GM19193 (cell line): Measurements from ENCODE around the gene CYTH3.

Source experiments
- POLR2A ChIP-seq: IDR thresholded peaks from 4 replicates; pipeline ENCODE4 v1.6.1; 2011; ENCODE audit not compliant: insufficient read depth, insufficient read length; ENCODE audit errors: extremely low read depth

The CYTH3 gene

GRCh38 chr7:6171532-6172223 lies 100.7 kb downstream of the CYTH3 start:
- TF ChIP-seq POLR2A = no peak

DNA sequence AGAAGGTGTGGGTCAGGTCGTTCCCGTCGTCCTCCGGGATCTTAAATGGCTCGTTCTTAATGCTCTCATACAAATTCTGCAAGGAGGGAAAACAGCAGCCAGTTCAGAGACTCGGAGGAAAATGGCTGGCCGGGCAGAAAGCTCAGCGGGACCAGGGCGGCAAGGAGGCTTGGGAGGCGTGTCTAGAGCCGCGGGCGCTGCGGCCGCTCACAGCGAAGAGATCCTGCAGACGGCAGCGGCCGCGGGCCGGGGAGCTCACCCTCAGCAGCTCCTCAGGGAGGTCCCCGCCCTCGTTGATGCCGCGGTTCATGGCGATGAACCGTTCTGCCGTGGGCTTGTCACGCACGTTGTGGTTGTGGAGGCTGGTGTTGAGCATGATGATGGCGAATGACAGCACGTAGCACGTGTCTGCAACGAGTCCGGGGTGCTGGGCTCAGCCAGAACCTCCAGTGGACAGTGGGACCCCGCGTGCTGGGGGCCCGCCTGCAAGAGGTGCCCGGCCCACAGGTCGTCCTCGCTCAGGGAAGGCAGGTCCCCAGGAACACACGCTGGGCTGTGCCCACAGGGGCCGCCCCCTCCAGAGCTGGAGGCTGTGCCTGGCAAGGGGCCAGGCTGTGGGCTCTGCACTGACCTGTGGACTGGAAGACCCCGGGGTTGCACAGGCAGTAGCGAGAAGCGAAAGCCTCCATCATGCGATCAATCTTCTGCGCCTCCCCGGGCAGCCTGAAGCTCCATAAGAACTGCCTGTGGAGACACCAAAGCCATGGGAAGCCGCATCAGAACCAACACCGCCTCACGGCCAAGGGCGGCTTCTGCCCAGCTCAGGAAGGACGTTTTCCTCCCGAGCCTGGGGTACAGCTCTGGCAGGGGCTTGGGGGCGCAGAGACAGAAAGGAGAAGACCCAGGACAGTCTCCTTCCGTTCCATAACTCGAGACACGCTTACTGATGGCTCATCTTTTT lies 101.6 kb downstream of the CYTH3 start:
- TF ChIP-seq POLR2A = no peak

- no peak for TF ChIP-seq POLR2A
Observed at GRCh38 chr7:6169805-6170520, 102.5 kb downstream of the CYTH3 start.

DNA sequence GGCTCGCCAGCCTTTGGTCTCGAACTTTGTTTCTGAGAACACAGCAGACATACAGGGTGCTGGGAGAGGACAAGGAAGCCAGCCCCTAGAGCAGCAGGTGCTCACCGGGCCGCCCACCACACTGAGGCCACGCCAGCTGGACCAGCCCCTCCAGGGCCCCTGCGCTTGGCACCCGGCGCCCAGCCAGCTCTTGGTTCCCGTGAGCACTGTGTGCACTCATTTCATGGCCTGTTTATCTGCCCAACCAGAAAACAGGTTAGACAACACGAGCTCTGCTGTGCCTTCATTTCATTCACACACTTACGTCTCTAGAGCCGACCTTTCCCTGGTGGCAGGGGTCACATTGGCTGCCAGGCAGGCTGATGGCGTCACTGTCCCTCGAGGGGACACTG lies 104.0 kb downstream of the CYTH3 start:
- no peak for TF ChIP-seq POLR2A

DNA sequence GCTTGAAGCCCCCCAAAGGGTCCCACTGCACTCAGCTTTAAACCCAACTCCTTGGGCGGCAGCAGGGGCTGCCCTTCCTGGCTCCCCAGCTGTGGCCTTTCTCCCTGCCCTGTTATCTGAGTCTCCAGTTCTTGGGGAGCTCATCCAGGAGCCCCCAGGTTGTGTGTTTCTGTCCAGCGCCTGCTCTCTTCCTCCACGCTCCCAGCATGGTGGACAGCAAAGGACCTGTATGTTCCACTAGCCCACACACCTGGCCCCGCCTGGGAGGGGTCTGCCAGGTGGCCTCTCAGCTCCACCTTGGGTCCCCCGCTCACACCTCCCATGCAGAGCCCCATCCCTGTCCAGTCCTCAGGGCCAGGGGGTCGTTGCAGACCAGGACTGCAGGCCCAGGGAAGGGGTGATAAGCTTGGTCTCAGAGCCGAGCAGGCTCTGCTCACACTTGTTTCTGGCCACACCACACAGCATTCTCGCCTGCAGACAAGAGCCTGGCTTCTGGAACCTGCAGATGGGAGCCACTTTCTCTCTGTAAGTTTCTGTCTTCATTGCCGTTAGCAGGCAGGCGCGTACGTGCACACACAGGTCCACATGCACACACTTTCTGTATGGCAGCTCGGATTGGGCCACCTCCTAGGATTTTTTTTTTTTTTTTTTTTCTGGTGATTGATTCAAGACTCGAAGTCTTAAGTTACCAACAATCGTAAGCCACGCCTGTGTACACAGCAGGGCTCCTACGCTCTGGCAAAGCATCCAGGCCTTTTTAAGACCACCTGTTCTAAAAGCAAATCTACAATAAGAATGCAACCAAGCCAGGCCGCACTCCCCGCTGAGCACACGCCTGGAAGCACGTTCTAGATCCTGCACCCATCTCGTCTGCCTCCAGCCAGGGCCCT lies 104.6 kb downstream of the CYTH3 start:
- TF ChIP-seq POLR2A = no peak

DNA sequence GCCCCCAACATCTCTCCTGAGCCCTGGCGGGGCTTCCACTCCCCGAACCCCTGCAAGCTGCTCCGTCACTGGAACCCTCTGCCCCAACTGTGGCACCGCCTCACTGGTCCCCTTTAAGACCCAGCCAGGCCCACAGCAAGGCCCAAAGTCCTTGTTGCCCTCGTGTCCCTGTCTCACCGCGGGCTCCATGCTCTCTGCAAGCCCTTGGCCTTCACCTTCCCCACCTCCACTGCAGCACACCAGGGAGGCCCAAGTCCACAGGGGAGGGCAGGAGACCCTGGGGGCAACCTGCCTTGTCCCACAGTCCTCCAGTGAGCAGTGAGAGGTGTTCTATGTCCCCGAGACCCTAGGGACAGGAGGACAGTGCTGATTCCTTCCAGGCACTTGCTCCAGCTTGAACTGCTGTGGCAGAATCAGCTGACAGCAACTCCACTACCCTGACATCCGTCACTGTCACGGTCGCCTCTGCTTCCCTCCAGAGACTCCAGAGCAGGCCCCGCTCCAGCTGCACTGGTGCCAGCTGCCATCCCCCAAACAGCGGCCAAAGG lies 105.3 kb downstream of the CYTH3 start:
- TF ChIP-seq POLR2A = no peak

DNA sequence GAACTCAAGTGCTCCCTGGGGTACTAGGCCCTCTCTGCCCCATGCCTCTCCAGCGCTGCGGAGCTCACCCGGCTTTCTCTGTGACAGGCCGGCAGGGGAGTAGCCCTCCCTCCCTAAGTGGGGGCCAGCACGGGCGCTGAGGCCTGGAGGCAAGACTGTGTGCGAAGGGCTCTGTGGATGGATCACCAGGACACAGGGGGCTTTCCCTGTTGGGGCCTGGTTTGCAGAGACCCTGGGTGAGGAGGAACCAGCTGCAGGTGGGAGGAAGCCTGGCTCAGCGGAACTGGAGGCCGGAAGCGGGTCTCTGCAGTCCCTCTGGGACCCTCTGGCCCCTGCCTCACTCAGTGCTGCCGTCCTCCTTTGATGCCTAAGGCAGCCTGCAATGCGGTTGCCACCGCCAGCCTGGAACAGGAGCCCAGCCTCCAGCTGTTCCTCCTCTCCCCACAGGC lies 106.0 kb downstream of the CYTH3 start:
- TF ChIP-seq POLR2A = no peak

GRCh38 chr7:6165521-6166320 lies 106.7 kb downstream of the CYTH3 start:
- TF ChIP-seq POLR2A = no peak

DNA sequence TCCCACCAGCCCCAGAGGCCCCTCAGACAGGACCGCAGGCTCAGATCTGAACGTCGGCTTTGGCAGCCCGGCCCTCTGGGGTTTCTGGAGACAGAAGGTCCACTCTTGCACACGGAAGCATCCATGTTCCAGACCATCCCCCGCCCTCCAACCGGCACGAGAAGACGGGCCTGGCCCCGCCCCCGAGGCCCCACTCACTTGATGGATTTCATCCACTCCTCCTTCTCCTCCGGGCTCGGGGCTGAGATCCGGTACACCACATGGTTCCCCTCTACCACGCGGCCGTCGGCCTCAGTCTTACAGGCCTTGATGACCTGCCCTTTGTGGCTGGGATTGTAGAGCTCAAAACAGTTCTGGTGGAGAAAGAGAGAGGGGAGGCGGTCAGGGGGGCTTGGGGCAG lies 107.3 kb downstream of the CYTH3 start:
- no peak for TF ChIP-seq POLR2A

GRCh38 chr7:6164491-6164890 lies 107.9 kb downstream of the CYTH3 start:
- TF ChIP-seq POLR2A = no peak

DNA sequence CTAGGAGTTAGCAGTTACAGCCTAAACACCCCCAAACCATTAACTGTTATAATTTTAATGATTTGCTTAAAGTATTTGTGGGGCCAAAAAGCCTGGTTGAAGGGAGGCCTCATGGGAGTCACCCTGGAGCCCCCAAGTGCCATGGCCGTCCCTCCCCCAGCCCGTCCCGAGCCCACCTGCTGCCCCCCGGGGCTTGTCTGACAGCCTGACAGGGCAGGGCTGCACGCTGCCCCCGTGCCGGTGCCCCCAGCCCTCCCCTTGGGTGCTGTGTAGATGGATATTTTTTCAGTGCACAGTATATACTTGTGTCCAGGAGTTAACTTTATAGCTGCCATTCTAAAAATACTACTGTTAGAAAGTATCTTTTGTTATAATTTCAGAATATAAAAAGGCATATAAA lies 108.4 kb downstream of the CYTH3 start:
- TF ChIP-seq POLR2A = no peak

DNA sequence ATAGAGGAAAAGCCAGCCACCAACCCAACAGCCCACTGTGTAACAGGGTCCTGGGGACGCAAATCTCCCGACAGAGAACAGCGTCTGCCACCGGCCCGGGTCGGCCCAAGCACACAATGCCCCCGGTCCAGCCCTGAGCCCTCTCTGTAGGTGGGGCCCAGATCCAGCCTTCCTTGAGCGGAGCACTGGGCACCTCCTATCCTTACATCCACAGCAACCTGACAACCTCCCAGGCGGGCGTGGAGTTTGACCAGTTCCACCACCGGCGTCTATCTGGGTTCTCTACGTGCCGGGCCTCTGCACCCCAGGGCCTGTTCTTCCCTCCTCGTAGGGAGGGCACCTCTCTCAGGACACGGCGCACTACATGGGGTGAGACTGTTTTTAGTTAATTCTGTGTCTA lies 109.0 kb downstream of the CYTH3 start:
- no peak for TF ChIP-seq POLR2A

GRCh38 chr7:6162650-6163366 lies 109.6 kb downstream of the CYTH3 start:
- no peak for TF ChIP-seq POLR2A
